Neural cell (in vitro differentiated cells): ENCODE measurements around the gene HADH.

Experiments
- EP300 ChIP-seq: fragments of 450-650 bp; conservative IDR thresholded peaks from 2 replicates; pipeline ENCODE4 v1.6.1; 2014; ENCODE audit warnings: antibody characterized with exemption, mild to moderate bottlenecking, moderate library complexity; ENCODE audit not compliant: poor library complexity, severe bottlenecking
- MXI1 ChIP-seq: fragments of 450-650 bp; conservative IDR thresholded peaks from 2 replicates; pipeline ENCODE4 v1.6.1; 2014; ENCODE audit warnings: antibody characterized with exemption, mild to moderate bottlenecking; ENCODE audit not compliant: poor library complexity, severe bottlenecking
- POLR2AphosphoS5 ChIP-seq: IDR thresholded peaks from 2 replicates; pipeline ENCODE4 v1.6.1; 2012
- RAD21 ChIP-seq: fragments of 450-650 bp; conservative IDR thresholded peaks from 2 replicates; pipeline ENCODE4 v1.6.1; 2014; ENCODE audit warnings: antibody characterized with exemption, mild to moderate bottlenecking, moderate library complexity
- SMC3 ChIP-seq: fragments of 450-650 bp; conservative IDR thresholded peaks from 2 replicates; pipeline ENCODE4 v1.6.1; 2014; ENCODE audit warnings: antibody characterized with exemption, mild to moderate bottlenecking, moderate library complexity; ENCODE audit not compliant: poor library complexity
- TAF1 ChIP-seq: IDR thresholded peaks from 2 replicates; pipeline ENCODE4 v1.6.1; 2012; ENCODE audit warnings: low read depth
- TF ChIP-seq, protein P1 (sequence below): fragments of 450-650 bp; IDR thresholded peaks from 2 replicates; pipeline ENCODE4 v1.5.1; 2014; ENCODE audit warnings: antibody characterized with exemption, mild to moderate bottlenecking, moderate library complexity; ENCODE audit not compliant: poor library complexity, severe bottlenecking

DNA sequence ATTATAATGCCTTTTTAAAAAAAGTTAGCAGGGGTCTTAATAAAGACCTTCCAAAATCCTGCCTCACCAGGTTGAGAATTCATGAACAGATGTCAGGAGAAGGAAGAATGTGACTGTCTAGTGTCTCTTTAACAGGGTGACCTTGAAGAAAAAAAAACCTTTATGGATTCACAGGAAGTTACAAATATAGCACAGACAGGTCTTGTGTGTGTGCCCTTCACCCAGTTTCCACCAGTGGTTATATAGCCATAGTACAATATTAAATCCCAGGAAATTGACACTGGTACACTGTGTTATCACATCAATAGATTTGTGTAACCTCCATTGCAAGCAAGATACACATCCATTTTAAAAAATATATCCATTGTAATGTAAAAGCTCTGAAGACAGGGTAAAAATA lies 43.7 kb downstream of the HADH start:
- TF ChIP-seq, protein P1, sequence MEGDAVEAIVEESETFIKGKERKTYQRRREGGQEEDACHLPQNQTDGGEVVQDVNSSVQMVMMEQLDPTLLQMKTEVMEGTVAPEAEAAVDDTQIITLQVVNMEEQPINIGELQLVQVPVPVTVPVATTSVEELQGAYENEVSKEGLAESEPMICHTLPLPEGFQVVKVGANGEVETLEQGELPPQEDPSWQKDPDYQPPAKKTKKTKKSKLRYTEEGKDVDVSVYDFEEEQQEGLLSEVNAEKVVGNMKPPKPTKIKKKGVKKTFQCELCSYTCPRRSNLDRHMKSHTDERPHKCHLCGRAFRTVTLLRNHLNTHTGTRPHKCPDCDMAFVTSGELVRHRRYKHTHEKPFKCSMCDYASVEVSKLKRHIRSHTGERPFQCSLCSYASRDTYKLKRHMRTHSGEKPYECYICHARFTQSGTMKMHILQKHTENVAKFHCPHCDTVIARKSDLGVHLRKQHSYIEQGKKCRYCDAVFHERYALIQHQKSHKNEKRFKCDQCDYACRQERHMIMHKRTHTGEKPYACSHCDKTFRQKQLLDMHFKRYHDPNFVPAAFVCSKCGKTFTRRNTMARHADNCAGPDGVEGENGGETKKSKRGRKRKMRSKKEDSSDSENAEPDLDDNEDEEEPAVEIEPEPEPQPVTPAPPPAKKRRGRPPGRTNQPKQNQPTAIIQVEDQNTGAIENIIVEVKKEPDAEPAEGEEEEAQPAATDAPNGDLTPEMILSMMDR: no peak
- no peak for TF ChIP-seq TAF1
- TF ChIP-seq EP300: no peak
- TF ChIP-seq POLR2AphosphoS5: no peak
- no peak for TF ChIP-seq MXI1
- TF ChIP-seq RAD21: no peak
- TF ChIP-seq SMC3: no peak
